ENCODE measurements around the gene GNPTG. TPM values are rescaled to one million over a fixed set of nuclear protein-coding genes. Genes with fewer than 3 reads are reported as not detected.

The GNPTG gene
- total and polyA plus RNA-seq, 2 donors (not counting 3 experiments of a cell fraction or from before 2014, with no cell fraction given) = 51.6 to 109 TPM

GRCh38 chr16:1308036-1308976 is 43.4 kb upstream of the GNPTG start:
- no peaks in the 10 kb centered on the region for H3K9me3 ChIP-seq (replicated peaks; ENCODE audit: control insufficient read depth, insufficient read depth, low read length)
- CTCF ChIA-PET = interaction anchor here (1.5 to 1.8 kb wide), 2 partner anchors 7 to 57 kb away, joined by 3 to 6 read pairs; no protein-coding TSS in a partner anchor
- H3K36me3 ChIP-seq (ENCODE audit: control insufficient read depth in 2 of 2, extremely low read depth in 1 of 2, insufficient read depth in 2 of 2, low read length in 2 of 2) = no peaks in the 10 kb centered on the region
- H3K27me3 ChIP-seq (ENCODE audit: control insufficient read depth in 2 of 2, insufficient read depth in 2 of 2, low read length in 2 of 2) = no peaks in the 10 kb centered on the region
- H2AFZ ChIP-seq (ENCODE audit: low read depth, low read length) = peak overlapping the region; percentile 33
- no peak overlapping the region for H3K4me2 ChIP-seq (ENCODE audit: insufficient read depth, low read length)
- H3K9me1 ChIP-seq (replicated peaks; ENCODE audit: control insufficient read depth, extremely low read depth, insufficient read depth, low read length) = no peaks in the 10 kb centered on the region
- POLR2A ChIA-PET = no interaction called here
- dilution Hi-C loops (cut with MboI; ENCODE audit: extremely low pct_ligation_motif_present, low sequenced_read_pairs) (no loop called here), intact Hi-C loops (cut with micrococcal nuclease) (loop anchor here (10.0 kb wide), 2 partner anchors 96 to 476 kb away; partner anchors contain the start of genes NUBP2 and SPSB3)
- no peak for FAIRE-seq
- H3K9ac ChIP-seq (replicated peaks; ENCODE audit: extremely low read depth, insufficient read depth, low read length) = no peak overlapping the region
- BruUV-seq (replicated peaks) = no TSS peak
- DNase-seq (ENCODE audit: low read depth, low spot score) = no peak
- TF ChIP-seq MAX (IDR thresholded peaks at IDR 0.05; ENCODE audit: insufficient read depth, insufficient read length) (no peak), MYC (IDR thresholded peaks at IDR 0.05; ENCODE audit: low read depth, low read length) (no peak), POLR2A (IDR thresholded peaks at IDR 0.05; ENCODE audit: low read depth, low read length) (peak; percentile 51), POLR2AphosphoS5 (IDR thresholded peaks at IDR 0.05; ENCODE audit: insufficient read depth, low read depth, low read length) (peak; percentile 52)
- H3K27ac ChIP-seq (ENCODE audit: insufficient read depth, low read depth, low read length) = no peak overlapping the region
- H4K20me1 ChIP-seq (replicated peaks; ENCODE audit: control insufficient read depth, extremely low read depth, insufficient read depth, low read length) = no peaks in the 10 kb centered on the region
- H3K79me2 ChIP-seq (ENCODE audit: control insufficient read depth, insufficient read depth, low read length) = peaks cover 34% of the 10 kb centered on the region
- peaks cover 14% of the 10 kb centered on the region for H3K4me1 ChIP-seq (ENCODE audit: control insufficient read depth, extremely low read depth, insufficient read depth, low read length)
- peak overlapping the region in 1 of 3 experiments; percentile 50 for H3K4me3 ChIP-seq (replicated peaks in 1 of 3; ENCODE audit: insufficient read depth in 1 of 3, low read depth in 1 of 3, low read length in 3 of 3)
